NCI-H1436 treated with DMSO at 0.1 percent for 48 hours (cell line): ENCODE measurements around the gene ARID3B.
A peak's percentile ranks its signal among the peaks of the same experiment; 100 is the strongest.

Experiments used
- DNase-seq: peaks from one replicate; lab custom pipeline; 2025; lab: John Stamatoyannopoulos, UW

Gene ARID3B

GRCh38 chr15:74603789-74604705, 63.0 kb downstream of the ARID3B start:
- no peak for DNase-seq

- DNase-seq: no peak
Measured at GRCh38 chr15:74604983-74605794, 64.2 kb downstream of the ARID3B start.

GRCh38 chr15:74605795-74606150, 64.8 kb downstream of the ARID3B start:
- DNase-seq: no peak

- no peak for DNase-seq
Measured at GRCh38 chr15:74608786-74609185, 67.8 kb downstream of the ARID3B start.

- no peak for DNase-seq
Measured at GRCh38 chr15:74609938-74610301, 68.9 kb downstream of the ARID3B start.

- DNase-seq: no peak
Measured at GRCh38 chr15:74610302-74610951, 69.4 kb downstream of the ARID3B start.

GRCh38 chr15:74611341-74611740, 70.3 kb downstream of the ARID3B start:
- no peak for DNase-seq

- DNase-seq: no peak
Measured at GRCh38 chr15:74611834-74612233, 70.8 kb downstream of the ARID3B start.

GRCh38 chr15:74612677-74613076, 71.7 kb downstream of the ARID3B start:
- DNase-seq: no peak

- DNase-seq: no peak
Measured at GRCh38 chr15:74613089-74613952, 72.3 kb downstream of the ARID3B start.

- no peak for DNase-seq
Measured at GRCh38 chr15:74613953-74614743, 73.1 kb downstream of the ARID3B start.

- DNase-seq: no peak
Measured at GRCh38 chr15:74614744-74615507, 73.9 kb downstream of the ARID3B start.

- DNase-seq: peak; percentile 68
Measured at GRCh38 chr15:74615508-74616365, 74.7 kb downstream of the ARID3B start, which contains the start of gene CLK3. CLK3 (plus strand) TSS chr15:74615836; CDS start chr15:74619197, 3,361 bp downstream.

- DNase-seq: no peak
Measured at GRCh38 chr15:74616366-74616939, 75.4 kb downstream of the ARID3B start.

GRCh38 chr15:74616996-74617395, 76.0 kb downstream of the ARID3B start:
- no peak for DNase-seq

GRCh38 chr15:74618841-74619596, 78.0 kb downstream of the ARID3B start:
- DNase-seq: no peak

GRCh38 chr15:74619916-74620635, 79.1 kb downstream of the ARID3B start:
- DNase-seq: no peak
